ENCODE results near the gene C10orf67.

- TF ChIP-seq EZH2 (IDR thresholded peaks at IDR 0.05; ENCODE audit: borderline replicate concordance, low read depth, low read length, severe bottlenecking) (no peak), CTCF (IDR thresholded peaks at IDR 0.05; ENCODE audit: borderline replicate concordance, extremely low read depth, low read length, poor library complexity, severe bottlenecking) (no peak)
Observed at GRCh38 chr10:23190872-23191763, 153.5 kb downstream of the C10orf67 start.
